ENCODE data around the gene SYTL5.
"Not testable (repeated sequence)": the region's sequence is repeated elsewhere in the genome, so short reads cannot be mapped to it uniquely, and the experiment has no call there.

The SYTL5 gene

DNA sequence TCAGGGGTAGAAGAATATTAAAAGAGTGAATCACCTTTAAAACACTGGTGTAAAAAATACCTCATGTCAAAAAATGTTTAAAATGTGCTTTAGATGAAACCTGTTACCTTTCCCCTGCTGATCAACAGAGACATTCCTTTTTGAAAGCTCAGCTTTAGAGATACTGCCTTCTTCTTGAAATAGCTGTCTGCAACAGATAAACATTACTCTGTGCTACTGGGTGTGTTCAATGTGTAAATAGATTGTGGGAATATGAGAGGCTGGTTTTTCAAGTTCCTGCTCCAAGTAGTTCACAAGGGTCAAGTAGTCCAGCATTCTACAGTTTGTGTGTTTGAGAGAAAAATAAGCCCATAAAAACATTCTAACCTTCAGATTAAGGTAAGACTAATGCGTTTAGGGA is at the start of gene SYTL5:
Gene SYTL5 (plus strand): TSS at position 263 of the 400 bp plus-strand sequence. CDS start 27,337 bp downstream, outside the sequence.
- no peak for DNase-seq

DNA sequence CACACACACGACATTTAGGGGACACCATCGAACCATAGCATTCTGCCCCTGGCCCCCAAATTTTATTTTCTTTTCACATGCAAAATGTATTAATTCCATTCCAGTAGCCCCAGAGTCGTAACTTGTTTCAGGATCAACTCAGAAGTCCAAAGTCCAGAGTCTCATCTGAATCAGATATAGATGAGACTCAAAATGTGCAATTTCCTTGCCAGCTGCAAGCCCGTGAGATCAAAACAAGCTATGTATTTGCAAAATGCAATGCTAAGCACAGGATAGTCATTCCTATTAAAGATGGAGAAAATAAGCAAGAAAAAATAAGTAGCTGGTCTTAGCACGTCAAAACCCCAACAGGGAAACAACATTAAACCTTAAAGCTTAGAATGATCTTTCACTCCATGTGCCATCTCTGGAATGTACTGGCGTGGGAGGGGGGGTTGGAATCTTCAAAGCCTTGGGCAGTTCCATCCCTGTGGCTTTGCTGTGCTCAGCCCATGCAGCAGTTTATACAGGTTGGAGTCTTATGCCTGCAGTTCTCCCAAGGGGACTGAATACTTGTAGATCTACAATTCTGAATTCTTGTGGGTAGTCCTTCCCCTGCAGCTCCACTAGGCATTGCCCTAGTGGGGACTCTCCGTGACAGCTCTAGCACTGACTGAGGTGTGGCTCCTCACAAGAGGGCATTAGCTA is 47.7 kb upstream of the SYTL5 start:
- DNase-seq: no peak

DNA sequence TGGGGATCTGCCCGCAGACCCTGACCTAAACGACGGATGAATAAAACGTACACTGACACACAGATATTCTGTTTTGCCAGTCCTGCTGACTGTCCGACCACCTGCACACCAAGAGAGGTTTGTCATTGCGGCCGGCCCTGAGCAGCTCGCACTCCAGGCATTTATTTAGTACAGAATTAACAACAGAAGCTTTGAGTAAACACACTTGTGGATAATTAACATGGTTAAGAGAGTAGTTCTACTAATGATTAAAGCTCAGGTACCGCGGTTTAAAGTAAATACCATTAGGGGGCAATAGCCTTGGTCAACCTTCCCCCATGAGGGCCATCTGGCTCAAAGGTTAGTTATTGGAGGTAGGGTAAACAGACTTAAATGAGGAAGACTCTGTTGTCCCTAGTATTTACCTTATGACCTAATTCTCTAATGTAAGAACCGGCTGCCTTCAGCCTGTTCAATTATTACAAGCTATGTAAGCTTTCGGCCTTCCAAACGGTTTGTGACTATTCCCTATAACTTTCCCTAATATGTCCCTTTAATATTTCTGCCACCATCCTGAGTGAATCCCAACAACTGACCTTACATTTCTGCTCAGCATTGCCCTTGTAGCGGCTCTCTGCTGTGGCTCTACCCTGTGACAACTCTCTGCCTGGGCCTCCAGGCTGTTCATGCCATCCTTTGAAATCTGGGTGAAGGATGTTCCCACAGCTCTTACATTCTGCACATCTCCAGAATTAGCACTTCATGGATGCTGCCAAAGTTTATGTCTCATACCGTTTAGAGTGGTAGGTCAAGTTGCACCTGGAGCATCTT is 46.9 kb upstream of the SYTL5 start:
- no peak for DNase-seq

DNA sequence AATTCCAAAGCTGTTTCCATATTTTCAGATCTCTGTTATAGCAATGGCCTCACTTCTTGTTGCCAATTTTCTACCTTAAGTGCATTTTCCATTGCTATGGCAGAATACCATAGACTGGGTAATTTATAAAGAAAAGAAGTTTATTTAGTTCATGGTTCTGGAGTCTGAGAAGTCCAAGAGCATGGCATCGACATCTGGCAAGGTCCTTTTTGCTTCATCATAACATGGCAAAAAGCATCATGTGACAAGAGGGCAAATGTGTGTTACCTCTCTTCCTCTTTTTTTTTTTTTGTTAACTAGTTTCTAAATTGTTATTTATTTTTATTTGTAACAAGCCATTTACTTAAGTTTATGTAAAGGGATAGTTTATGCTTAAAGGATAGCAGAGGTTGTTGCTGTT is 45.2 kb upstream of the SYTL5 start:
- no peak for DNase-seq

DNA sequence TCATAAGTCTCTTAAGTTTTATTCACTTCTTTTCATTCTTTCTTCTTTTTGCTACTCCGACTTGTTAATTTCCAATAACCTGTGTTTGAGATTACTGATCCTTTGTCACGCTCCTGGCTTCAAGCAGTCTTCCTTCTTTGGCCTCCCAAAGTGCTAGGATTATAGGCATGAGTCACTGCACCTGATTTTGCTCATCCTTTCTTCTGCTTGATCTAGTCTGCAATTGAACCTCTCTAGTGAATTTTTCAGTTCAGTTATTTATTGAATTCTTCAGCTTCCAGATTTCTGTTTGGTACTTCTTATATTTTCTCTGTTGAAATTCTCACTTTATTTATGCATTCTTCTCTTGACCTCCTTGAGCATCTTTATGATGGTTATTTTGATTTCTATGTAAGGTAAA is 38.6 kb upstream of the SYTL5 start:
- DNase-seq: no peak

DNA sequence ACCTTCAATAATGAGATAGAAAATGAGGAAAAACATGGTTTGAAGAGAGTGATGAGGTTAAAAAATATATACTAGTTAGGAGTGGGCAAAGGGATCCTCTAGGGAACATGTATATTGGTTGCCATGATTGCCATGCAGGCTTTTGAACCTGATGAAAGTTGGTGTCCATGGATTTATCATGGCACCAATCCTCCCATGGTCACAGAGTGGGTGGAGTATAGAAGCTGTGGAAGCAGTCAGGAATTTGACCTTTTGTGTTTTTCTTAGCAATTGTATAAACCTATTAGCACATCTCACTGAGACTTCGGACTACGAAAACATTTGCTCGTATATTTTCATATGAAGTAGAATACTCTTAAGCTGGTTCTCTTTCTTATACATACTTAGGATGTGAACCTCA is 30.9 kb upstream of the SYTL5 start:
- no peak for DNase-seq

DNA sequence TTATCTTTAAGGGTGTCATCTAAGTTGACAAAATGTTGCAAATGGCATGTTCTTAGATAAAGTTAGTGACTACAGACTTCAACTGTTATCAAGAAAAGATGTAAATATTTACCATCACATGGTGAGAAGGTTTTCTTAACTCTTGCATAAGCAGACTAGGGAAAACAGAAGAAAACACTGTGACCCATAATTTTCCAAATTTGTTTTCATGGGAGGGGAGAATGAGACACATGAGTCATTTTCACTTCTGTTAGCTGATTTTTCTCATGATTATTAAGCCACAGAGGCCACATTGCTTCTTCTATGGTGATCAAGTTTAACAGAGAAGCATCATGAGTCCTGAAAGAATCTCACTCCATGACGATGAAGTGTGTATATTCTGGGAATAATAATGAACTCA is 30.2 kb upstream of the SYTL5 start:
- DNase-seq: no peak

DNA sequence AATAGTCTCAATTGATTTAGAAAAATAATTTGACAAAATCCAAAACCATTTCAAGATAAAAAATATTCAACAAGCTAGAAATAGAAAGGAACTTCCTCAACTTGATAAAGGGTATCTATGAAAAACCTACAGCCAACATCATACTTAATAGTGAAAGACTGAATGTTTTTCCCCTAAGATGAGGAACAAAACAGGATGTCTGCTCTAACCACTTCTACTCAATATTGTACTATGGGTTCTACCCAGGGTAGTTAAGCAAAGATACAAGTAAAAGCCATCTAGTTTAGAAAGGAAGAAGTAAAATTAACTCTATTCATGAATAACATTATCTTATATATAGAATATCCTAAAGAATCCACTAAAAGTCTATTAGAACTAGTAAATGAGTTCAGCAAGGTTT is 21.5 kb upstream of the SYTL5 start:
- no peak for DNase-seq

DNA sequence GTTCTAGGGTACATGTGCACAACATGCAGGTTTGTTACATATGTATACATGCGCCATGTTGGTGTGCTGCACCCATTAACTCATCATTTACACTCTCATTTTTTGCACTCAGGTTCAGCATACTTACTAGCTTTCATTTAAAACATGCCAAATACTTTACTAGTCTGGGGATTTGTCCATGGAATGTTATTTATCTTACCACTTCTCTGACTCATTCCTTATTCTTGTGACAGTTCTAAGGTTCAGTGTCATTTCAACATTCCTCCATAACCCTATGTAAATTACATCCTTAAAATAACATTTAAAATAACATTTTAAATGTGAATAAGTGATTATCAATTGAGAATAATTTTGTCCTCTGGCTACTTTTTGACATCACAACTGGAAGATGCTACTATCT is 19.5 kb upstream of the SYTL5 start:
- no peak for DNase-seq

DNA sequence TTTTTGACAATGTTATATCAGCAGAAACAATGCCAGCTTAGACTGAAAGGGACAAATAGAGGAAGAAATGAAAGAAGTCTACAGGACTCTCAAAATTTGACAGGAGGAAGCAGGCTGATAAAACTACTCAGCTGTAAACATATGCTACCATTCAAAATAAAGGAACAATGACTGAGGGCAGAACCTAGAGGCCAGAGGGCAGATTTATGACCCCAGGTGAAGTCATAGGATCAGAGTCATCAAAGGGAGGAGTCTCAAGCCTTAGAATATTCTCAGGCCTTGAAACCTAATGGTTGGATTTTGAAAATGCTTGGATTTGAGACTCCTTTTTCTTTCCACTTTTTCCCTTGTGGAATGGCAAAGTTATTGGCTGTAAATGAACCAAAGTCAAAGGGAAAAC is 17.0 kb upstream of the SYTL5 start:
- no peak for DNase-seq

DNA sequence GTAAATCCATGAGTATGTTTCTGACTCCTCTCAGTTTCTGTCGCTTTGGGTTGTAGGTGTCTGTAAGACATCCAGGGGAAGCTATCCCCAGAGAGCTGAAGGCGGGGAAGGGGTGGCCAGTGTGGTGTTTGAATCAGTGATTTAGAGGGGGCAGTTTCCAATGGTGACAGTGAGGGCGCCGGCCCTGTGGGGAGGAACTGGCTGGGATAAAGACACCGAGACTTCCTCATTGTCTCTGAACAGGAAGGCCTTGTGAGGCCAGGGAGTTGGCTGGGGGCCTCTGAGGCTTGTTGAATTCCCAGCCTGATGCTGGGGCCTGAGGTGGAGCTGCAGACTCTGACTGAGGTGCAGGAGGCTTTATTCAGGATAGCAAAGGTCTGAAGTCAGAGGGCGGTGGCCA is 15.1 kb upstream of the SYTL5 start:
- DNase-seq: not testable (repeated sequence)

DNA sequence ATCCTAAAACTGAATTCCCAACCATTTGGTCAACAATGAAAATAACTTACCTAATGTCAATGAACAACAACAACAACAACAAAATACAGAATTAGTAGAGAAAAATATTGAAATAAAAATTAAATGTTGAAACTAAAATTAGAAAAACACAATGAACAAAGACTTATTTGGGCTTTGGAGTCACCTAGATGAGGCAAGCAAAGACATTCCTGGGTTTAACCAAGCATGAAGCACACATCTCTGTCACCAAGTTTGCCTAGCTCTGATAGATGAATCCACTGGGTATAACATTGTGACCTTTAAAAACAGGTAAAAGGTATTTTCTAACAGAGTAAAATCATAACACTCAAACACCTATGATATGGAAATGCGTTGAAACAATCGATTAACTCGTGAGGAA is 13.2 kb upstream of the SYTL5 start:
- DNase-seq: no peak

DNA sequence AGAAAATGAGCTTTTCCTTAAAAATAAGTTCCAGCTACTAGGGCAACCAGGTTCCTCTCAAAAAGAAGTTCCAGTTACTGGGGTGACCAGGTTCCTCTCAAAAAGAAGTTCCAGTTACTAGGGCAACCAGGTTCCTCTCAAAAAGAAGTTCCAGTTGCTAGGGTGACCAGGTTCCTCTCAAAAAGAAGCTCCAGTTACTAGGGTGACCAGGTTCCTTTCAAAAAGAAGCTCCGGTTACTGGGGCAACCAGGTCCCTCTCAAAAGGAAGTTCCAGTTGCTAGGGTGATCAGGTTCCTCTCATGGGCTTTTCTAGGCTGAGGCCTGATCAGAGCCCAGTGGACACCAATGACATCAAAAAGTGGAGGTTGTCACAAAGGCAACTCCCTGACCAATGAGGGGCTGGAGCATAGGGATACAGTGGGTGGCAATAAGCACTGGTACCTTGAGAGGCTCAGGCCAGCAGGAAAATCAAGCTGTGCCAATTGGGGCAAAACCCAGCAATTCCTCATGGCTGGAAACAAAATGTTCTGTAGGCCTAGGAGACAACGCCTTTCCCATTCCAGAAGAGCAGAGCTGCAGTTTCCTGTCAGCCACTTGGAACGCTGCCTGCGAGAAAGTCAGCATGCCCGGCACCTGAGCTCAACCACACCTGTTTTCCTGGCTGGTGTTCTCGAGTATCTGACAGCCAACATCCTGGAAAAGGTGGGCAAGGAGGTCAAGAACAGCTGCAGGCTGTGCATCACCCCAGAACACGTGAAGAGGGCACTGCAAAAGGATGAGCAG is 12.3 kb upstream of the SYTL5 start:
- no peak for DNase-seq

DNA sequence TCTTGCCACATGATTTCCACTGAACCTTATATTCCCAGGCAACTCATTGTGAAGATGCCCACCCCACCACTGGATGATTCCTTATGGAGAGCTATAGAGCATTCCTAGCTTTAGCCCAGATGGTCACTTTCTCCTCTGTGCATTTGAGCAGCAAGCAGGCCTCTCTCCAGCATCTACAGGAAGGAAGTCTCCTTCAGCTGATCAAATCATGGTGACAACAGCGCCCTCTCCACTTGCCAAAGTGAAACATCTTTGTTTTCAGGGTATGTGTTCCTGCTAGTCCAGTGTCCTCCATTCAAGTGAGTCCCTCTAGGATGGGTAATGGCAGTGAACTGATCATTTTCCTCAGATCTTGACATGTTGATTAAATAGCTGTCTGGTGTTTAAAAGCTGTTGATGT is 10.9 kb upstream of the SYTL5 start:
- no peak for DNase-seq

DNA sequence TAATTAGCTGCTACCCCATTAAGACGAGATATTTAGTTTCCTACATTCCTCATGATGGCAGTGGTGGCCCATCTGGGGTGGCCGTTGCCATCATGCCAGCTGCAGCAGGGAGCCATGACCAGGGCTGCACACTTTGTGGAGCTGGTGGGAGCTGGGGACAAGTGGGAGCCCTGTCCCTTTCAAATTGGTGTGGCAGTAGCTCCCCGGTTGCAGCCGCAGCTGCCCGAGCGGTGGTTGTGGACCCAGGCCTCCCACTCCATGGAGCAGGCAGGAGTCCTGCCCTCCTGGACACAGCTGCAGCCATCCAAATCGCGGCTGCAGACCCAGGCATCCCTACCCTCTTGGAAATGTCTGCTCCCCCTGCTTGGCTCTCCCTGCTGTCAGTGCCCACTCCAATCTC is 9.3 kb upstream of the SYTL5 start:
- DNase-seq: no peak

DNA sequence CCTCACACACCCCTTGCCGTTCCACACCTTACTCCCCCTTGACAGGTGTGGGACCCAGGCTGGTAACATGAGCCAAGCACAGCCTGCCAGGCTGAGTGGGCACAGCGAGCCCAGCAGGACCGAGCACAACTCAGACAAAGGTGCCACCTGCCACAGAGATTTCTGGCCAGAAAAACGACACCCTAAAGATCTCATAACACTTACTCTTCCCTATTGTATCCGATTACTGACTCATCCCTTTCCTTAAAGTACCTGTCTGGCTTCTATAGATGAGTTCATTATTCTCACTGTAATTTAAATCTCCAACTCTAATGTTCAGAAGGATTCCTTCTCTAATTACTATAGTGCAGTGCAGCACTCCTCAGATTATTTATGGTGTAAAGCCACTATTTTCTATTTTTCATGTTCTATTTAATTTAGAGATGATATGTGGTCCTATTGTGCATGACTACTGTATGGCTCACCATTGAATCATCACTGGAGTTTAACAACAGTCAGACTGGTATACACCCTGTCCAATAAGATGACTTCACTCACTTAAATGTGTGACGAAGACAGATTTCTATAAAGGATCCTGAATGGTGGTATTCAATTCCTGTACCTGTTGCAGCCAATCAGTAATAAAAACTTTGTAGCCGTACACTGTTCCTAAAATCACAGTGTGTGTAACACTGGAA is 7.6 kb upstream of the SYTL5 start:
- DNase-seq: no peak

DNA sequence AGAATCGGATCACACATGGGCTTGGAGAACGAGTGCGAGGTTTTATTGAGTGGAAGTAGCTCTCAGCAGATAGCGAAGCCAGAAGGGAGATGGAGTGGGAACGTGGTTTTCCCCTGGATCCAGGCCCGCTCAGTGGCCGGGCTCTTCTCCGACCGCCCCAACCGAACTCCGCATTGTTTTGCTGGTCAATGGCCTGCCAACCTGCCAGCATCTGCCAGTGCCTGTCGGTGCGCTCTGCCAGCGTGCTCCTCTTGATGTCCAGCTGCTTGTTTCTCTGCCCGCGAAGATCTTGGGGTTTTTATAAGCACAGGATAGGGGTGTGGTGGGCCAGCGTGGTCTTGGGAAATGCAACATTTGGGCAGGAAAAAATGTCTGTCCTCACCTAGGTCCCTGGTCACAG is 5.6 kb upstream of the SYTL5 start:
- DNase-seq: no peak

DNA sequence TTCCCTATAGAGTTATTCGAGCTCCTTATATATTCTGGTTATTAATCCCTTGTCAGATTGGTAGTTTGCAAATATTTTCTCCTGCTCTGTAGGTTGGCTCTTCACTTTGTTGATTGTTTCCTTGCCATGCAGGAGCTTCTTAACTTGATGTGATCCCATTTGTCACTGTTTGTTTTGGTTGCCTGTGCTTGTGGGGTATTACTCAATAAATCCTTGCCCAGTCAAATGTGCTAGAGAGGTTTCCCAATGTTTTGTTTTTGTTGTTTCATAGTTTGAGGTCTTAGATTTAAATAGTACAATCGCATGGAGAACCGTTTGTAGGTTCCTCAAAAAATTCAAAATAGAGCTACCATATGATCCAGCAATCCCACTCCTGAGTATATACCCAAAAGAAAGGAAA is 2.3 kb upstream of the SYTL5 start:
- no peak for DNase-seq

DNA sequence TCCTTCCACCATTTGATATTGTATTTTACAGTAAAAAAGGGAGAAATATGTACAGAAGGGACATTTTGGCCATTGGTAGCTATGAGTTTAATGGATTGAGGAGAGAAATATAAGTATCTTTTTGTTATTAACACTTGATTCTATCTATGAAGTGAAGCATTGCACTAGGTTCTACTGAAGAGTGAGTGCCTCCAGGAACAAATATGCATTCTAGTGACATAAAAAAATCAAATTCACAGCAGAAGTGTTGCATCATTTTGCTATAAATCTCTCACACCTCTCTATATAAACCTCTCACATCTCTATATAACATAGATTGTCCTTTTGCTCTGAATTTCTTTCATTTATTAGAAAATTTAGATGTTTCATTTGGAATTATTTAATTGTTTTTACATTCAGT is 425 bp downstream of the SYTL5 start:
- no peak for DNase-seq

DNA sequence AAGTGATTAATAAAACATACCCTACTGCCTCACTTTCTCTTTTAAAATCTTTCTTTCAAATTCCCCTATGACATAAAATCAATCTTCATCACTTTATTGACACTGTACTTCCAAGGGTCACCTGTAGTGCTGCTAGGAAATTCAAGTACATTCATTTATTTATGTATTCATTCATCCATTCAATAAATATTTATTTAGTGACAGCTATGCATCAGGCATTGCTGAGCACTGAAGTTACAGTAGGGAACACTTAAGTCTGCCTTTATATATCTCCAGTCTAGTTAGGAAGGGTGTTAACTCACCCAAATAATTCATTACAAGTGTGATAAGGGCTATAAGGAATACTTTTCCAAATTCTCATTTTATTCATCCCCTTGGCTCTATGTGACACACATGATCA is 2.3 kb downstream of the SYTL5 start:
- DNase-seq: no peak

DNA sequence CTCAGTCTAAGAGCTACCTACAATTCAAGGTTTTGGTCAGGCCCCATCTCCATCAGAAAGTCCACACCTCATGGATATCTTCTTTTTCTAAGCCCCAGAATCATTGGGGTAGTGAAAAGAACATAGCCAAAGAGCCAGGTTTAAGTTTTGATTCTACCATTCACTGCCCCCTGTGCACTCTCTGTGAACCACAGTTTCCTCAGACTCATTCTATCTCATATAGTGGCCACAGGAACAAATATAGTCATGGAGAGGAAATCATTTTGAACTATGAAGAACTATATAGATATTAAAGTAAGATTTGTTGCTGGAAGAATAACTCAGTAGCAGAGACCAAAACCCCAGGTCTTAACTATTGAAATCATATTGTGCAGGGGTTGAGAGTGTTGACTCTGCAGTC is 3.3 kb downstream of the SYTL5 start:
- DNase-seq: no peak

DNA sequence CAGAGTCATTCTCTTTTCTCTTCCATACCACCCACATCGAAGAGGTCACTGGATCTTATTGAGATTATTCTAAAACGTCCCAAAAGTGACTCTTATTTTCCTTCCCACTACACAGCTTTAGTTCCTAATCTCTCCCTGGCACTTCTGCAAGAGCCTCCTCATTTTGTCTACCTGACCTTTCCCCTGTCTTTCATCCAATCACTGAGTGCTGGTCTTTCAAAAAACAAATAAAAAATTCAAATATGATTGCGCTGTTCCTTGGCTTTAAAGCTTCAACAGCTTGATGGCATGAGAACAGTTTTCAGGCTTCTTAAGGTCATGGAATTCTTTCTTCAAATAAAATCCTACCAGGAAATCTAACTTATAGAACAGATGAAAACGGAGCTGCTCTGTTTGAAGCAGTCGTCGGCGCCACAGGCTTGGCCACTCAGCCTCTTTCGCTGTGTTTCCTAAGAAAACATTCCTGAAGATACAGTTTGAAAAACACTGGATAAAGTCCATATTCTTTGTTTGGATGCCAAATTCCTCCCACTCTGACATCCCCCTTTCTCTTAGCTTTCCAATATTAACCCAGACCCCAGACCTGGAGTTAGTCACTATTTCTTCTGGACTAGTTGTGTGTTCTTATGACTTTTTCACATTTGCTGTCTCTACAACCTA is 12.5 kb downstream of the SYTL5 start:
- no peak for DNase-seq

DNA sequence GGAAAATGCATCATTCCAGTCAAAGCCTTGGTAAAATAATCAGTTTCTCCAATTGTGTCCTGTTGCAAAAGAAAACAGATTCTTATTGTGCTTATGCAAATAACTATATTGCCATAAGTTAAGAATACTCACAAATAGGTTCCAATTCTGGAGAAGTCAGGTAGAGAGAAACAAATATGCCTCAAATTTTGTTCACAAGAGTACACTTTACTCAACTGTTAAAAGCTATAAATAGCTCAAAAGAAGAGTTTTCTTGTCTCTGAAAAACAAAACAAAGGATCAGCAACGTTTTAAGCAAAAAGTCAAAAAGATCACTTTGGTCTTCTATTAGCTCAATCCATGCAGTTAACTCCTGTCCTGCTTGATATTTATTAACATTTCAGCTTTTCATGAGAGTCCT is 21.9 kb downstream of the SYTL5 start:
- DNase-seq: no peak

All from NCI-H187 (cell line).